Astrocyte of the spinal cord (primary cell): Measurements from ENCODE around the gene MRPL18.

ENCODE experiments used
- DNase-seq: peaks from one replicate; pipeline ENCODE4 v3.0.0; 2011; ENCODE audit warnings: low read depth, low spot score
- H3K4me3 ChIP-seq: 2 replicates; pipeline ENCODE4 v1.5.1; 2011; ENCODE audit warnings: low read depth, mild to moderate bottlenecking, low read length, moderate library complexity
- CTCF ChIP-seq: IDR thresholded peaks from 2 replicates; pipeline ENCODE4 v1.5.1; 2012; ENCODE audit warnings: low read depth, mild to moderate bottlenecking, low read length, inconsistent platforms
- in situ Hi-C: cut with HindIII; loops from 2 replicates; pipeline ENCODE4 v1.10.0; 2017; ENCODE audit warnings: low sequenced_read_pairs

Gene MRPL18

GRCh38 chr6:159826004-159826403 is 35.7 kb downstream of the MRPL18 start:
- no peak overlapping the region for H3K4me3 ChIP-seq
- DNase-seq: no peak
- no peak for TF ChIP-seq CTCF
- in situ Hi-C loops: no loop called here

GRCh38 chr6:159826968-159827647 is 36.8 kb downstream of the MRPL18 start:
- in situ Hi-C loops: no loop called here
- H3K4me3 ChIP-seq: no peak overlapping the region
- no peak for DNase-seq
- no peak for TF ChIP-seq CTCF

DNA sequence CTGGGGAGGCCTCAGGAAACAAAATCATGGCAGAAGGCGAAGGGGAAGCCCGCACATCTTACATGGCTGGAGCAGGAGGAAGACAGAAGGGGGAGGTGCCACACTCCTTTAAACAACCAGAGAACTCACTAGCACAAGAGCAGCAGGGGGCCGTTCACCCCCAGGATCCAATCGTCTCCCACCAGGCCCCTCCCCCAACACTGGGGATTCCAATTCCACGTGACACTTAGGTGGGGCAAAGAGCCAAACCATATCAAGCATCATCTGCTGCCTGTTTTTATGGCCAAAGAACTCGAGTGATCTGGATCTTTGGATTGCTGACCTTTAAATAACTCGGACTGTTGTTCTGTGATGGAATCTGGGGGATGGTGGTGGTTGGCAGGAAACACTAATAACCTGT is 37.8 kb downstream of the MRPL18 start:
- in situ Hi-C loops: no loop called here

DNA sequence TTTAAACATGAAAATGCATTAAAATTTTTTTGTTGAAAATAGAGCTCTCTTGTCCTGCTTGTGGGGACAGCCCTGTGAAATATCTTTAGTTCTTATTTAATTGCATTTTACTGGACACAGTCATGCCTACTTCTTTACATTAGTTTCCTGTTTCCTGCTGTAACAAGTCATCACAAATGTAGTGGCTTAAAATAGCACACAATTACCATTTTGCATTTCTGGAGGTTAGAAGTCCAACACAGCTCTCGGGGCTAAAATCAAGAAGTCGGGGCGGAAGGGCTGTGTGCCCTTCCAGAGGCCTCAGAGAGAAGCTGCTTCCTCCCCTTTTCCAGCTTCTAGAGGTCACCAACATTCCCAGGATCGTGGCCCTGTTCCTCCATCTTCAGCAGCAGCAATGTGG is 39.3 kb downstream of the MRPL18 start:
- in situ Hi-C loops: no loop called here

More for the DNA sequence above, 37.8 kb downstream of the MRPL18 start:
- DNase-seq: no peak
- no peak overlapping the region for H3K4me3 ChIP-seq
- no peak for TF ChIP-seq CTCF

GRCh38 chr6:159830501-159831372 is 40.5 kb downstream of the MRPL18 start:
- no peak for TF ChIP-seq CTCF
- DNase-seq: no peak
- H3K4me3 ChIP-seq: no peak overlapping the region
- in situ Hi-C loops: no loop called here

More for the DNA sequence above, 39.3 kb downstream of the MRPL18 start:
- TF ChIP-seq CTCF: no peak
- H3K4me3 ChIP-seq: no peak overlapping the region
- DNase-seq: no peak

DNA sequence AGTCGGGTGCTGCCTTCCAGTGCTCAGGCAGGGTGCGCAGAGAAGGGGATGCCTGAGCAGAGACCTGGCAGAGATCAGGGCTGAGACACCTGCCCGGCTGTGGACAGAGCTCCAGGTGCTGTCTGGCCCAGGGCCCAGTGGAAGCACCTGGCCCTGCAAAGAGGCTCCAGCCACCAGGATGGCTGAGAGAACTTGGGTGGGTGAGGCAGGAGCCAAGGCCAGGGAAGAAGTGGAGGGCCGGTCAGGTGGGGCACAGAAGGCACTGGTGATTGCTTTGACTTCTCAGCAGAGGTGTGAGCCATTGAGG is 41.1 kb downstream of the MRPL18 start:
- in situ Hi-C loops: no loop called here
- H3K4me3 ChIP-seq: no peak overlapping the region
- no peak for DNase-seq
- no peak for TF ChIP-seq CTCF
